Measurements from ENCODE around the gene CAPNS1. TPM values are rescaled to one million over a fixed set of nuclear protein-coding genes. Genes with fewer than 3 reads are reported as not detected.

CAPNS1 gene
- total RNA-seq, 4 donors from 2014 or later: 60.2 to 95.5 (median 79.2) TPM

DNA sequence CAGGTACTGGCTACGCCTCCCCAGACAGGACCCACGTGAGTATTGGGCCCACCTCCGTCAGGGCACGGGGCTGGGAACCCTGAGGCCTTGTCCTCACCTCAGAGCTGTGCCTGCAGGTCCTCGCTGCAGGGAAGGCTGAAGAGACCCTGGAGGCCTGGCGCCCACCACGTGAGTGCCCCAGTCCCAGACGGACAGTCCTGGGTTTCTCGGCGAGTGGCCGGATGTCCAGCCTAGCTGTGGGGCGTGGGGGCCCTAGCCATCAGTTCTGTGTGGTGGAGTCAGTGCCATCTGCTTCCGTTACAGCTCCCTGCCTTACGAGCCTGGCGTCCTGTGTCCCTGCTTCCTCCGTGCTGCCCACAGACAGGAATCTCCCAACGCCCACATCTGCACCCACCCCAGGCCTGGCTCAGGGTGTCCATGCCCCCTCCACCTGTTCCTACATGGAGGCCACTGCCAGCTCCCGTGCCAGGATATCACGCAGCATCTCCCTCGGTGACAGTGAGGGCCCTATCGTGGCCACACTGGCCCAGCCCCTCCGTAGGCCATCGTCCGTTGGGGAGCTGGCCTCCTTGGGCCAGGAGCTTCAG is 36.7 kb upstream of the CAPNS1 start:
- Histone ChIP-seq H3K36me3 (peaks cover 5% of the 10 kb centered on the region), H3K27me3 (no peaks in the 10 kb centered on the region), H3K27ac (no peak overlapping the region), H3K4me3 (no peak overlapping the region), H3K4me1 (peaks cover 26% of the 10 kb centered on the region), H3K9me3 (no peaks in the 10 kb centered on the region)
- no peak for TF ChIP-seq EP300 (IDR thresholded peaks at IDR 0.05)
- TF ChIP-seq, protein P1, sequence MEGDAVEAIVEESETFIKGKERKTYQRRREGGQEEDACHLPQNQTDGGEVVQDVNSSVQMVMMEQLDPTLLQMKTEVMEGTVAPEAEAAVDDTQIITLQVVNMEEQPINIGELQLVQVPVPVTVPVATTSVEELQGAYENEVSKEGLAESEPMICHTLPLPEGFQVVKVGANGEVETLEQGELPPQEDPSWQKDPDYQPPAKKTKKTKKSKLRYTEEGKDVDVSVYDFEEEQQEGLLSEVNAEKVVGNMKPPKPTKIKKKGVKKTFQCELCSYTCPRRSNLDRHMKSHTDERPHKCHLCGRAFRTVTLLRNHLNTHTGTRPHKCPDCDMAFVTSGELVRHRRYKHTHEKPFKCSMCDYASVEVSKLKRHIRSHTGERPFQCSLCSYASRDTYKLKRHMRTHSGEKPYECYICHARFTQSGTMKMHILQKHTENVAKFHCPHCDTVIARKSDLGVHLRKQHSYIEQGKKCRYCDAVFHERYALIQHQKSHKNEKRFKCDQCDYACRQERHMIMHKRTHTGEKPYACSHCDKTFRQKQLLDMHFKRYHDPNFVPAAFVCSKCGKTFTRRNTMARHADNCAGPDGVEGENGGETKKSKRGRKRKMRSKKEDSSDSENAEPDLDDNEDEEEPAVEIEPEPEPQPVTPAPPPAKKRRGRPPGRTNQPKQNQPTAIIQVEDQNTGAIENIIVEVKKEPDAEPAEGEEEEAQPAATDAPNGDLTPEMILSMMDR (IDR thresholded peaks at IDR 0.05): no peak
- no peak for TF ChIP-seq POLR2AphosphoS5 (IDR thresholded peaks at IDR 0.05)
- no peak for TF ChIP-seq POLR2A (IDR thresholded peaks at IDR 0.05)
- WGBS: 89% methylated on average over 24 of the region's 24 CpGs
- no peak for DNase-seq (ENCODE audit: low spot score in 2 of 2)

- no peak for DNase-seq (ENCODE audit: low spot score in 2 of 2)
- no peaks in the 10 kb centered on the region for H3K9me3 ChIP-seq
- 85% methylated on average over 11 of the region's 12 CpGs for WGBS
- peaks cover 5% of the 10 kb centered on the region for H3K36me3 ChIP-seq
- peaks cover 26% of the 10 kb centered on the region for H3K4me1 ChIP-seq
- no peaks in the 10 kb centered on the region for H3K27me3 ChIP-seq
- TF ChIP-seq, protein P1 (IDR thresholded peaks at IDR 0.05): no peak
- TF ChIP-seq EP300 (IDR thresholded peaks at IDR 0.05) (no peak), POLR2A (IDR thresholded peaks at IDR 0.05) (no peak), POLR2AphosphoS5 (IDR thresholded peaks at IDR 0.05) (no peak)
- no peak overlapping the region for H3K4me3 ChIP-seq
- no peak overlapping the region for H3K27ac ChIP-seq
Measured at GRCh38 chr19:36103842-36104552, 35.9 kb upstream of the CAPNS1 start.

DNA sequence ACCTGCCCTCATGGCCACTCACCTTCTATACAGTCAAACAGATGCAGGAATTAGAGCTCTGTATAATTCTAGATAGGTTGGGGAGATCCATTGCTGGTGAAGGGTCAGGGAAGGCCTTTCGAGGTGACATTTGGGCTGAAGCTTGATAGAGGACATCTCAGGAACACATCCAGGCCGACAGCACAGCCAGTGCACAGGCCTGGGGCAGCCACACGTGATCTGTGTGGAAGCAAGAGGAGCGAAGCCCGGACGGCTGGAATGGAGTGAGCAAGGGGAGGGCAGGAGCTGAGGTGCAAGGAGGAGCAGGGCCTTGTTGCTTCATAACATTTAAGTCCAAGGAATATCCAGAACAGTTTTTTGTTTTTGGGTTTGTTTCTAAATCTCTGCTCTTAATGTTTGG is 33.4 kb upstream of the CAPNS1 start:
- Histone ChIP-seq H3K9me3 (no peaks in the 10 kb centered on the region), H3K36me3 (peaks cover 11% of the 10 kb centered on the region), H3K27ac (no peak overlapping the region), H3K4me1 (peaks cover 7% of the 10 kb centered on the region), H3K27me3 (no peaks in the 10 kb centered on the region), H3K4me3 (no peak overlapping the region)
- DNase-seq (ENCODE audit: low spot score in 2 of 2): no peak
- 82% methylated on average over 6 of the region's 6 CpGs for WGBS
- TF ChIP-seq, protein P1 (IDR thresholded peaks at IDR 0.05): no peak
- no peak for TF ChIP-seq EP300 (IDR thresholded peaks at IDR 0.05)
- no peak for TF ChIP-seq POLR2AphosphoS5 (IDR thresholded peaks at IDR 0.05)
- no peak for TF ChIP-seq POLR2A (IDR thresholded peaks at IDR 0.05)

GRCh38 chr19:36106991-36107390 is 32.9 kb upstream of the CAPNS1 start:
- no peak for DNase-seq (ENCODE audit: low spot score in 2 of 2)
- Histone ChIP-seq H3K27me3 (no peaks in the 10 kb centered on the region), H3K36me3 (peaks cover 16% of the 10 kb centered on the region), H3K27ac (no peak overlapping the region), H3K4me1 (peaks cover 3% of the 10 kb centered on the region), H3K4me3 (no peak overlapping the region), H3K9me3 (no peaks in the 10 kb centered on the region)
- 95% methylated on average over 4 of the region's 5 CpGs for WGBS
- TF ChIP-seq POLR2A (IDR thresholded peaks at IDR 0.05): no peak
- TF ChIP-seq POLR2AphosphoS5 (IDR thresholded peaks at IDR 0.05): no peak
- TF ChIP-seq, protein P1 (IDR thresholded peaks at IDR 0.05): no peak
- no peak for TF ChIP-seq EP300 (IDR thresholded peaks at IDR 0.05)

DNA sequence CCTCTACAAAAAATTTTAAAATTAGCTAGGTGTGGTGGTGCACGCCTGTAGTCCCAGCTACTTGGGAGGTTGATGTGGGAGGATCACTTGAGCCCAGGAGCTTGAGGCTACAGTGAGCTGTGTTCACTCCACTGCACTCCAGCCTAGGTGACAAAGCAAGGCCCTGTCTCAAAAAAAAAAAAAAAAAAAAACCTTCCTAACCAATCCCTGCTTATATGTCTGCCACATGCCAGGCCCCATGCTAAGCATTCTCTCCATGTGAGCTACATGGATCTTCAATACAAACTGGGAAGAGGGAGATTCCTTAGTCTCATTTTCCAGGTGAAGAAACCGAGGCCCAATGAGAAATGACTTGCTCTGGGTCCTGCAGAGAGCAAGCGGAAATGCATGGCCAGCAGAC is 31.2 kb upstream of the CAPNS1 start:
- no peak overlapping the region for H3K4me3 ChIP-seq
- no peaks in the 10 kb centered on the region for H3K9me3 ChIP-seq
- peaks cover 28% of the 10 kb centered on the region for H3K36me3 ChIP-seq
- H3K27me3 ChIP-seq: no peaks in the 10 kb centered on the region
- WGBS: 96% methylated on average over 3 of the region's 3 CpGs
- H3K27ac ChIP-seq: no peak overlapping the region
- DNase-seq (ENCODE audit: low spot score in 2 of 2): no peak
- H3K4me1 ChIP-seq: peaks cover 5% of the 10 kb centered on the region
- no peak for TF ChIP-seq POLR2AphosphoS5 (IDR thresholded peaks at IDR 0.05)
- TF ChIP-seq EP300 (IDR thresholded peaks at IDR 0.05): no peak
- TF ChIP-seq POLR2A (IDR thresholded peaks at IDR 0.05): no peak
- TF ChIP-seq, protein P1 (IDR thresholded peaks at IDR 0.05): no peak

Measured in suprapubic skin (tissue), 4 donors.